C4-2B (cell line): ENCODE measurements around the gene EPN2.

ENCODE experiments used
- H3K27ac ChIP-seq: fragments of 450-650 bp; 2 replicates; pipeline ENCODE4 v1.5.1; 2017
- CTCF ChIP-seq: fragments of 450-650 bp; conservative IDR thresholded peaks from 2 replicates; pipeline ENCODE4 v1.5.1; 2017; ENCODE audit warnings: mild to moderate bottlenecking
- ZFX ChIP-seq: fragments of 450-650 bp; IDR thresholded peaks from 2 replicates; pipeline ENCODE4 v1.6.1; 2017

Gene EPN2

DNA sequence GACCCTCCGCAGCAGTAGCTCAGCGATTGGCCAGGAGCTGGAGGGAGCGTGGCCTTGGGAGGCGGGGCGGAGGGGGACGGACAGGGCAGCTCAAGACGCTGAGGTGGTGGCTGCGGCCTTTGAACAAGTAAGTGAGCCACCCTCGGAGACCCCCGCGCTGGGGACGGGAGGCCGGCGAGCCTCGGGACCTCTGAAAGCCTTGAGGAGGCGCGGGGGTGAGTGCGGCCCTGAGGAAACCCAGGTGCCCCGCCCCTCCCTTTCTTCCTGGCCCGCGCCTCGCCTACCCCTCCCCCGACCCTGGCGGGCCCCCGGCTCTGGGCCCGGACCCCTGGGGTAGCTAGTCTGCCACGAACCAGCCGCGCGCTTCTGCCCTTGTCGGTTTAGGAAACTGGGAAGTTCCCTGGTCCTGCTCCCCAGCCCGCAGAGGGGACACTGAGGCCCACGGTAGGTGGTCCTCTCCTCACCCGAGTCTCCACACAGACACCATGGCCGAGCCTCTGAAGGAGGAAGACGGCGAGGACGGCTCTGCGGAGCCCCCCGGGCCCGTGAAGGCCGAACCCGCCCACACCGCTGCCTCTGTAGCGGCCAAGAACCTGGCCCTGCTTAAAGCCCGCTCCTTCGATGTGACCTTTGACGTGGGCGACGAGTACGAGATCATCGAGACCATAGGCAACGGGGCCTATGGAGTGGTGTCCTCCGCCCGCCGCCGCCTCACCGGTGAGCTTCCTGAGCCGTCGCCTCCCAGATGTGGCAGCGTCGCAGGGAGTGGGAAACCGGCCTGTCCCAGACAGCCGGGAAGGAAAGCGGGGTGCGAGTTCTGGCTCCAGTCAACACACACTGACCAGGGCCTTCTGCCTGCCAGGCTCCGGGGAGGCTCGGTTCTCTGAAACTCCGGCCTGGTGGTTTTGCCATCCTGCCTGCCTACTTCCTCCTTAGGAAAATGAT, 141.5 kb downstream of the EPN2 start, which contains the start of gene MAPK7:
TSS of gene MAPK7 (plus strand) at position 83 of the 945 bp plus-strand sequence. CDS start at position 486, 403 bp downstream.
- peak within 1 kb of the TSS; percentile 88 for H3K27ac ChIP-seq
- no peak for TF ChIP-seq ZFX
- TF ChIP-seq CTCF = no peak

- peak overlapping the region; percentile 88; the same call in 1 of the 2 replicates for H3K27ac ChIP-seq
Measured at GRCh38 chr17:19379361-19380065, 142.3 kb downstream of the EPN2 start.

DNA sequence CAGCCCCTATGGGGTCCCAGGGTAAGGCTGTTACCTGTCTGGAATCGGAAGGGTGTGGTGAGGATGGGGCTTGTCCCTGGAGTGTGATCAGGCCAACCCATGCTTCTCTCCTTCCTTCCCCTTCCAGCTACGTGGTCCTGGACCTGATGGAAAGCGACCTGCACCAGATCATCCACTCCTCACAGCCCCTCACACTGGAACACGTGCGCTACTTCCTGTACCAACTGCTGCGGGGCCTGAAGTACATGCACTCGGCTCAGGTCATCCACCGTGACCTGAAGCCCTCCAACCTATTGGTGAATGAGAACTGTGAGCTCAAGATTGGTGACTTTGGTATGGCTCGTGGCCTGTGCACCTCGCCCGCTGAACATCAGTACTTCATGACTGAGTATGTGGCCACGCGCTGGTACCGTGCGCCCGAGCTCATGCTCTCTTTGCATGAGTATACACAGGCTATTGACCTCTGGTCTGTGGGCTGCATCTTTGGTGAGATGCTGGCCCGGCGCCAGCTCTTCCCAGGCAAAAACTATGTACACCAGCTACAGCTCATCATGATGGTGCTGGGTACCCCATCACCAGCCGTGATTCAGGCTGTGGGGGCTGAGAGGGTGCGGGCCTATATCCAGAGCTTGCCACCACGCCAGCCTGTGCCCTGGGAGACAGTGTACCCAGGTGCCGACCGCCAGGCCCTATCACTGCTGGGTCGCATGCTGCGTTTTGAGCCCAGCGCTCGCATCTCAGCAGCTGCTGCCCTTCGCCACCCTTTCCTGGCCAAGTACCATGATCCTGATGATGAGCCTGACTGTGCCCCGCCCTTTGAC, 143.5 kb downstream of the EPN2 start:
- H3K27ac ChIP-seq = no peak overlapping the region
- TF ChIP-seq ZFX (no peak), CTCF (no peak)

More at GRCh38 chr17:19379361-19380065, 142.3 kb downstream of the EPN2 start:
- no peak for TF ChIP-seq CTCF
- no peak for TF ChIP-seq ZFX

DNA sequence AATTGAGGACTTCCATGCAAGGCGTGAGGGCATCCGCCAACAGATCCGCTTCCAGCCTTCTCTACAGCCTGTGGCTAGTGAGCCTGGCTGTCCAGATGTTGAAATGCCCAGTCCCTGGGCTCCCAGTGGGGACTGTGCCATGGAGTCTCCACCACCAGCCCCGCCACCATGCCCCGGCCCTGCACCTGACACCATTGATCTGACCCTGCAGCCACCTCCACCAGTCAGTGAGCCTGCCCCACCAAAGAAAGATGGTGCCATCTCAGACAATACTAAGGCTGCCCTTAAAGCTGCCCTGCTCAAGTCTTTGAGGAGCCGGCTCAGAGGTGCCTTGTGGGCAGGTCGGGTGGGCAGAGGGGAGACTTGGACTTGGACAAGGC, 144.2 kb downstream of the EPN2 start:
- TF ChIP-seq CTCF (no peak), ZFX (no peak)
- no peak overlapping the region for H3K27ac ChIP-seq

DNA sequence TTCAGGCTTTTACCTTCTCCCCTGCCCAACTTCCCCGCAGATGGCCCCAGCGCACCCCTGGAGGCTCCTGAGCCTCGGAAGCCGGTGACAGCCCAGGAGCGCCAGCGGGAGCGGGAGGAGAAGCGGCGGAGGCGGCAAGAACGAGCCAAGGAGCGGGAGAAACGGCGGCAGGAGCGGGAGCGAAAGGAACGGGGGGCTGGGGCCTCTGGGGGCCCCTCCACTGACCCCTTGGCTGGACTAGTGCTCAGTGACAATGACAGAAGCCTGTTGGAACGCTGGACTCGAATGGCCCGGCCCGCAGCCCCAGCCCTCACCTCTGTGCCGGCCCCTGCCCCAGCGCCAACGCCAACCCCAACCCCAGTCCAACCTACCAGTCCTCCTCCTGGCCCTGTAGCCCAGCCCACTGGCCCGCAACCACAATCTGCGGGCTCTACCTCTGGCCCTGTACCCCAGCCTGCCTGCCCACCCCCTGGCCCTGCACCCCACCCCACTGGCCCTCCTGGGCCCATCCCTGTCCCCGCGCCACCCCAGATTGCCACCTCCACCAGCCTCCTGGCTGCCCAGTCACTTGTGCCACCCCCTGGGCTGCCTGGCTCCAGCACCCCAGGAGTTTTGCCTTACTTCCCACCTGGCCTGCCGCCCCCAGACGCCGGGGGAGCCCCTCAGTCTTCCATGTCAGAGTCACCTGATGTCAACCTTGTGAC, 144.7 kb downstream of the EPN2 start:
- H3K27ac ChIP-seq = no peak overlapping the region
- TF ChIP-seq ZFX (no peak), CTCF (no peak)

DNA sequence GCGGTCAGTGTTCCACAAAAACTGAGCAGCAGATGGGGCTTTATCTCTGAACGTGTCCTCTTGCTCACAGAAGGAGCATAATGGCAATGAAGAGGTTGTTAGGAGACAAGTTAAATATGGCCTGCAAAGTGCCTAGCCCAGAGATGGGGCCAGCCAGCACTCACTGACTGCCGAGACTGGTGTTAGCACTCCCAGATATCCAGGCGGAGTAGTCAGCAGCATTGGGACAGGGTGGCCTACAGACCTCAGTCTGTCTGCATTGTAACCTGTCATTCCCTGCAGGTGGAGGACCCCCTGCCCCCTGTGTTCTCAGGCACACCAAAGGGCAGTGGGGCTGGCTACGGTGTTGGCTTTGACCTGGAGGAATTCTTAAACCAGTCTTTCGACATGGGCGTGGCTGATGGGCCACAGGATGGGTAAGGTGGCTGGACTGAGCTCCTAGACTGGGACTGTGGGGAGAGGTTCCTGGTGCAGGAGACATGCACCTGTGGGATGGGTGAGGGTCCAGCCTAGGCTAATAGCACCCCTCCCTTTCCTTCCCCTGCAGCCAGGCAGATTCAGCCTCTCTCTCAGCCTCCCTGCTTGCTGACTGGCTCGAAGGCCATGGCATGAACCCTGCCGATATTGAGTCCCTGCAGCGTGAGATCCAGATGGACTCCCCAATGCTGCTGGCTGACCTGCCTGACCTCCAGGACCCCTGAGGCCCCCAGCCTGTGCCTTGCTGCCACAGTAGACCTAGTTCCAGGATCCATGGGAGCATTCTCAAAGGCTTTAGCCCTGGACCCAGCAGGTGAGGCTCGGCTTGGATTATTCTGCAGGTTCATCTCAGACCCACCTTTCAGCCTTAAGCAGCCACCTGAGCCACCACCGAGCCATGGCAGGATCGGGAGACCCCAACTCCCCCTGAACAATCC, 145.6 kb downstream of the EPN2 start:
- no peak overlapping the region for H3K27ac ChIP-seq
- TF ChIP-seq ZFX (no peak), CTCF (no peak)
